Measurements from ENCODE around the gene PFN3.

The PFN3 gene

DNA sequence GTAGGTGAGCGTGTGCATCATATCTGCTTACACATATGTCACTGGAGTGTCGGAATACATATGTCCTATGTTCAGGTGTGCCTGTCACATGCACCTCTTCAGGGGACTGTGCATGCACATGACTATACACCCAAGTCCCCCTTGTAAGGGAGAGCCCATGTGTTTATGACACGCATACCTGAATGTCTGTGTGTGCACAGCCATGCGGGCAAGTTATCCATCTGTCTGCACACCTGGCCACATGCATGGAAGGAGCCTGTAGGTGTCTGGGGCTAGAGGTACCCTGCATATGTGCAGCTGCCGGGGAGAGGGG lies 43.4 kb downstream of the PFN3 start:
- peak overlapping the region; percentile 92 for H3K27ac Mint-ChIP-seq
- peak overlapping the region; percentile 80 for H3K4me3 Mint-ChIP-seq
- H3K9me3 Mint-ChIP-seq = no peaks in the 10 kb centered on the region
- no peaks in the 10 kb centered on the region for H3K36me3 Mint-ChIP-seq
- no peaks in the 10 kb centered on the region for H3K27me3 Mint-ChIP-seq
- H3K4me1 Mint-ChIP-seq = peaks cover 74% of the 10 kb centered on the region

DNA sequence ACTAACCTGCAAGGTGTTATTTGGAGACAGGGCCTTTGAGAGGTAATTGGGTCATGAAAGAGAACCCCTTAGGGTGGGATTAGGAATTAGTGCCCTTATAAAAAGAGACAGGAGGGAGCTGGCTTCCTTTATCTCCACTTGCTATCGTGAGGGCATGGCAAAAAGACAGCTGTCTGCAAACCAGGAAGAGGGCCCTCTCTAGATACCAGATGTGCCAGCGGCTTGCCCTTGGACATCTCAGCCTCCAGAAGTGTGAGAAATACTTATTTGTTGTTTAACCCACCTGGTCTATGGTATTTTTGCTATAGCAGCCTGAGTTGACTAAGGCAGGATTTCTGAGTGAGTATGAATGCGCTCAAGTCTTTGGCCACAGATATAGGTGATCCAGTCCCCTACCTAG lies 43.7 kb downstream of the PFN3 start:
- Mint-ChIP-seq H3K36me3 (no peaks in the 10 kb centered on the region), H3K4me1 (peaks cover 74% of the 10 kb centered on the region), H3K4me3 (peak overlapping the region; percentile 80), H3K27ac (no peak overlapping the region), H3K9me3 (no peaks in the 10 kb centered on the region), H3K27me3 (no peaks in the 10 kb centered on the region)

DNA sequence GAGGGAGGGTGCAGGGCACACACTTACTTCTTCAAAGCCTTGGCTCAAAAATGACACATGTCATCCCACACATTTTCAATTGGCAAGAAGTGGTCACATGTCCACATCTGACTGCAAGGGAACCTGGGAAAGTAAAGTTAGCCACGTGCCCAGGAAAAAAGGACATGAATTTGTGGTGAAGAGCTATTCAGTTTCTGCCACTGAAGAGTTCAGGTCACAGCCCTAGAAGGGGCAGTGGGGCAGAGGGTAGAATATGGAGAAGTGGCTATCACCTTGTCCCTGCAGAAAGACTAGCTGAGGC lies 44.6 kb downstream of the PFN3 start:
- no peak overlapping the region for H3K27ac Mint-ChIP-seq
- peaks cover 67% of the 10 kb centered on the region for H3K4me1 Mint-ChIP-seq
- H3K27me3 Mint-ChIP-seq = no peaks in the 10 kb centered on the region
- H3K4me3 Mint-ChIP-seq = no peak overlapping the region
- no peaks in the 10 kb centered on the region for H3K36me3 Mint-ChIP-seq
- no peaks in the 10 kb centered on the region for H3K9me3 Mint-ChIP-seq

GRCh38 chr5:177355162-177355867 lies 45.1 kb downstream of the PFN3 start:
- Mint-ChIP-seq H3K9me3 (no peaks in the 10 kb centered on the region), H3K4me1 (peaks cover 67% of the 10 kb centered on the region), H3K4me3 (no peak overlapping the region), H3K36me3 (no peaks in the 10 kb centered on the region), H3K27me3 (no peaks in the 10 kb centered on the region), H3K27ac (peak overlapping the region; percentile 74)

DNA sequence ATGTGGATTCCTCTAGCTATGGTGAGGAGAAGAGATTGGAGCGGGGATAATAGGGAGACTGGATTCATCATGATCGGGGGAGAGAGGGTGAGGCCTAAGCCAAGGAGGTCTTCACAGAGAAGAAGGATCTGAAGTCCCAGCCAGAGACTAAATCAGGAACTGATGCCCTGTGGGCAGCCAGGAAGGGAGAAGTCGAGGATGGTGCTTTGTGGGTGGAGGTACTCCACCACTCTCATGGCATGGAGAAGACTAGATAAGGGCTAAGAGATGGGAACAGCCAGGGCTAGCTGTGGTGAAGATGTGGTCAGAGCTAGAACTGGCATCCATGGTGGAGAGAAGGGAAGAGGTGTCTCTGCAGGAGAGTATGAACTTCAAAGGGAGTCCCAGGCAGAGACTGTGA lies 45.8 kb downstream of the PFN3 start:
- Mint-ChIP-seq H3K4me1 (peaks cover 67% of the 10 kb centered on the region), H3K27ac (peak overlapping the region; percentile 27), H3K9me3 (no peaks in the 10 kb centered on the region), H3K36me3 (no peaks in the 10 kb centered on the region), H3K27me3 (no peaks in the 10 kb centered on the region), H3K4me3 (no peak overlapping the region)

GRCh38 chr5:177354256-177354655 lies 46.2 kb downstream of the PFN3 start:
- no peaks in the 10 kb centered on the region for H3K27me3 Mint-ChIP-seq
- H3K27ac Mint-ChIP-seq = peak overlapping the region; percentile 27
- no peaks in the 10 kb centered on the region for H3K9me3 Mint-ChIP-seq
- H3K36me3 Mint-ChIP-seq = peaks cover under 1% of the 10 kb centered on the region
- no peak overlapping the region for H3K4me3 Mint-ChIP-seq
- peaks cover 67% of the 10 kb centered on the region for H3K4me1 Mint-ChIP-seq

DNA sequence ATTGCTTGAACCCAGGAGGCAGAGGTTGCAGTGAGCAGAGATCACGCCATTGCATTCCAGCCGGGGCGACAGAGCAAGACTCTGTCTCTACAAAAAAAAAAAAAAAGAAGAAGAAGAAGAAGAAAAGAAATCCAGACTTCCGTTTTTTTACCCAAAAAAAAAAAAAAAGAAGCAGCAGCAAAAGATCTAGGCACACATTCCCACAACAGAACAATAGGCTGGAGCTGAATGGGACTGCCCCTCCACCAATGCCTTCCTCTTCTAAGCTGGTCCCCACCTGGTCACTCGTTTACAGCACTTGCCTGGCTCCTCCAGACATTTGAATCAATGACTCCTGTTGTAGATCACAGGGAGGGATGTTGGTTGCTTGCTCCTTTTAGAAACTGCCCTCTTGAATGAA lies 47.4 kb downstream of the PFN3 start:
- Mint-ChIP-seq H3K4me3 (peak overlapping the region; percentile 23), H3K9me3 (no peaks in the 10 kb centered on the region), H3K27me3 (no peaks in the 10 kb centered on the region), H3K27ac (no peak overlapping the region), H3K4me1 (peaks cover 63% of the 10 kb centered on the region), H3K36me3 (peaks cover 3% of the 10 kb centered on the region)

- peak within 1 kb of the TSS; percentile 100 for H3K27ac Mint-ChIP-seq
- H3K9me3 Mint-ChIP-seq = no peaks in the 10 kb centered on the region
- H3K4me3 Mint-ChIP-seq = peak within 1 kb of the TSS; percentile 99
- no peaks in the 10 kb centered on the region for H3K27me3 Mint-ChIP-seq
- H3K36me3 Mint-ChIP-seq = peaks cover 3% of the 10 kb centered on the region
- peaks cover 63% of the 10 kb centered on the region for H3K4me1 Mint-ChIP-seq
These were observed 48.8 kb downstream of the PFN3 start, which contains the start of gene LMAN2 for GRCh38 chr5:177351392-177352329. LMAN2 (minus strand) TSS chr5:177351668; CDS start chr5:177351647, 21 bp downstream.

GRCh38 chr5:177350776-177351391 lies 49.6 kb downstream of the PFN3 start:
- peak overlapping the region; percentile 100 for H3K27ac Mint-ChIP-seq
- H3K36me3 Mint-ChIP-seq = peaks cover 3% of the 10 kb centered on the region
- H3K9me3 Mint-ChIP-seq = no peaks in the 10 kb centered on the region
- H3K4me1 Mint-ChIP-seq = peaks cover 63% of the 10 kb centered on the region
- peak overlapping the region; percentile 99 for H3K4me3 Mint-ChIP-seq
- H3K27me3 Mint-ChIP-seq = no peaks in the 10 kb centered on the region
